IMR-90 (cell line): Measurements from ENCODE around the gene COLEC12. TPM values are rescaled to one million over a fixed set of nuclear protein-coding genes. Genes with fewer than 3 reads are reported as not detected.

Experiments
- ATAC-seq: fragments of 200-7000 bp; cut with Tn5 transposase; 2 replicates; pipeline ENCODE4 v1.9.1; 2020; ENCODE audit warnings: low read depth, mild to moderate bottlenecking, moderate library complexity
- BruUV-seq: library from RNA; stranded (reverse); fragments of 400-500 nt; replicated peaks from 2 replicates; lab custom pipeline; 2021; lab: Mats Ljungman, UMichigan
- CTCF ChIA-PET: fragments of 300-600 bp; formaldehyde crosslinking; extraction: SDS; loops from one replicate; lab custom pipeline; 2021; ENCODE audit warnings: antibody characterized with exemption; lab: Yijun Ruan, JAX
- POLR2A ChIA-PET: fragments of 300-600 bp; sonication (Branson Sonifier 250); formaldehyde crosslinking; loops from one replicate; lab custom pipeline; 2022; ENCODE audit warnings: antibody characterized with exemption; ENCODE audit not compliant: unreplicated experiment; lab: Charles Lee
- DNase-seq: peaks from one replicate; pipeline ENCODE4 v3.0.0; 2013
- H2AFZ ChIP-seq: replicated peaks from 2 replicates; pipeline ENCODE3; 2013; ENCODE audit warnings: low read length, mild to moderate bottlenecking; ENCODE audit not compliant: poor library complexity
- H2AK5ac ChIP-seq: 2 replicates; pipeline ENCODE4 v1.6.1; 2013; ENCODE audit warnings: low read depth, low read length, inconsistent platforms
- H2AK9ac ChIP-seq: replicated peaks from 2 replicates; pipeline ENCODE3; 2013; ENCODE audit warnings: mild to moderate bottlenecking, low read depth, low read length, moderate library complexity; ENCODE audit not compliant: poor library complexity
- H2BK120ac ChIP-seq: 2 replicates; pipeline ENCODE4 v1.6.1; 2013; ENCODE audit warnings: low read depth, low read length, inconsistent platforms
- H2BK15ac ChIP-seq: 3 replicates; pipeline ENCODE4 v1.6.1; 2013; ENCODE audit warnings: low read depth, low read length, inconsistent platforms
- H2BK20ac ChIP-seq: 2 replicates; pipeline ENCODE4 v1.6.1; 2013; ENCODE audit warnings: low read depth, mild to moderate bottlenecking, inconsistent platforms, low read length, moderate library complexity
- H2BK5ac ChIP-seq: 2 replicates; pipeline ENCODE4 v1.6.1; 2013; ENCODE audit warnings: mild to moderate bottlenecking, low read depth, low read length, inconsistent platforms; ENCODE audit not compliant: poor library complexity, severe bottlenecking
- H3K14ac ChIP-seq: replicated peaks from 2 replicates; pipeline ENCODE4 v1.6.1; 2013; ENCODE audit warnings: low read depth, low read length, inconsistent platforms
- H3K18ac ChIP-seq: 2 replicates; pipeline ENCODE4 v1.6.1; 2013; ENCODE audit warnings: low read depth, low read length, control low read depth
- H3K23ac ChIP-seq: 2 replicates; pipeline ENCODE4 v1.6.1; 2013; ENCODE audit warnings: low read depth, low read length, inconsistent platforms
- H3K27ac ChIP-seq: 2 replicates; pipeline ENCODE4 v1.5.1; 2013; ENCODE audit warnings: mild to moderate bottlenecking, control low read depth, low read length; ENCODE audit not compliant: insufficient read depth
- H3K27me3 ChIP-seq: 2 replicates; pipeline ENCODE4 v1.6.1; 2013; ENCODE audit warnings: low read length; ENCODE audit not compliant: control insufficient read depth, insufficient read depth
- H3K36me3 ChIP-seq: 2 replicates; pipeline ENCODE4 v1.6.1; 2013; ENCODE audit warnings: low read length, mixed read lengths; ENCODE audit not compliant: control insufficient read depth, insufficient read depth
- H3K4ac ChIP-seq: 2 replicates; pipeline ENCODE4 v1.6.1; 2013; ENCODE audit warnings: low read depth, low read length, inconsistent platforms
- H3K4me1 ChIP-seq: 2 replicates; pipeline ENCODE4 v1.6.1; 2013; ENCODE audit warnings: low read length, mixed read lengths; ENCODE audit not compliant: control insufficient read depth, insufficient read depth
- H3K4me2 ChIP-seq: 2 replicates; pipeline ENCODE4 v1.6.1; 2013; ENCODE audit warnings: low read depth, mild to moderate bottlenecking, control low read depth, low read length, moderate library complexity
- H3K4me3 ChIP-seq: 2 replicates; pipeline ENCODE4 v1.5.1; 2013; ENCODE audit warnings: low read depth, mild to moderate bottlenecking, control low read depth, low read length, moderate library complexity; ENCODE audit not compliant: insufficient read depth
- H3K56ac ChIP-seq: 2 replicates; pipeline ENCODE4 v1.6.1; 2013; ENCODE audit warnings: low read length, inconsistent platforms; ENCODE audit not compliant: insufficient read depth; ENCODE audit errors: extremely low read depth
- H3K79me1 ChIP-seq, 2 experiments: 2 replicates each; pipeline ENCODE4 v1.6.1; 2013; ENCODE audit warnings: low read length in 2 of 2, inconsistent platforms in 1 of 2, low read depth in 1 of 2
- H3K9ac ChIP-seq: 2 replicates; pipeline ENCODE4 v1.6.1; 2013; ENCODE audit warnings: low read depth, low read length, control low read depth
- H3K9me1 ChIP-seq: 2 replicates; pipeline ENCODE4 v1.6.1; 2013; ENCODE audit warnings: low read length, inconsistent platforms; ENCODE audit not compliant: insufficient read depth
- H3K9me3 ChIP-seq: 2 replicates; pipeline ENCODE4 v1.6.1; 2013; ENCODE audit warnings: low read length; ENCODE audit not compliant: control insufficient read depth, insufficient read depth
- H4K20me1 ChIP-seq: 2 replicates; pipeline ENCODE4 v1.6.1; 2013; ENCODE audit warnings: low read length, inconsistent platforms; ENCODE audit not compliant: insufficient read depth
- H4K5ac ChIP-seq: 2 replicates; pipeline ENCODE4 v1.6.1; 2013; ENCODE audit warnings: mild to moderate bottlenecking, low read depth, low read length, control low read depth
- H4K8ac ChIP-seq, 2 experiments: 2 replicates each; pipeline ENCODE4 v1.6.1; 2013; ENCODE audit warnings: low read depth in 2 of 2, low read length in 2 of 2, control low read depth in 1 of 2, inconsistent platforms in 1 of 2
- H4K91ac ChIP-seq: 2 replicates; pipeline ENCODE4 v1.6.1; 2013; ENCODE audit warnings: low read depth, low read length, inconsistent platforms; ENCODE audit not compliant: insufficient read depth
- CEBPB ChIP-seq: IDR thresholded peaks from 2 replicates; pipeline ENCODE4 v1.6.1; 2012; ENCODE audit warnings: low read depth, low read length, improper control_type of control experiment
- FOS ChIP-seq: fragments of 150-350 bp; IDR thresholded peaks from 2 replicates; pipeline ENCODE4 v1.6.1; 2016; ENCODE audit warnings: low read depth, low read length
- MXI1 ChIP-seq: IDR thresholded peaks from 2 replicates; pipeline ENCODE4 v1.6.1; 2012; ENCODE audit warnings: low read depth, mild to moderate bottlenecking, low read length, moderate library complexity, borderline replicate concordance
- WGBS, 2 experiments: methylation state at CpG; one replicate each; pipeline versions ENCODE4 v1.1.5 to v1.1.7; 2013; ENCODE audit warnings: missing lambda C conversion rate in 2 of 2; ENCODE audit not compliant: insufficient read length in 1 of 2; ENCODE audit errors: extremely low coverage in 2 of 2; 5-methylcytosine and 5-hydroxymethylcytosine counted together
- dilution Hi-C: fragments of 300-500 bp; cut with HindIII; formaldehyde crosslinking; loops from one replicate; pipeline ENCODE4 v1.14.3; 2018; ENCODE audit warnings: low sequenced_read_pairs; ENCODE audit not compliant: unreplicated experiment
- in situ Hi-C: fragments of 300-500 bp; cut with MboI; formaldehyde crosslinking; loops from 3 replicates; pipeline ENCODE4 v1.14.3; 2019; ENCODE audit warnings: low sequenced_read_pairs, inconsistent platforms, mixed read lengths
- intact Hi-C: fragments of 100-400 bp; cut with micrococcal nuclease; formaldehyde crosslinking; loops from 2 replicates; pipeline ENCODE4 v1.10.0; 2022
- polyA plus RNA-seq, 3 experiments: library from polyadenylated mRNA; depleted of rRNA; stranded (reverse); fragments of >200 nt; gene quantifications; 2 replicates each; pipeline ENCODE4 v1.2.3, GENCODE V29; 2012; ENCODE audit warnings: low replicate concordance in 1 of 3
- total RNA-seq: library from RNA; depleted of rRNA; stranded (reverse); fragments of >200 nt; gene quantifications from 2 replicates; pipeline ENCODE4 v1.2.3, GENCODE V29; 2012

COLEC12 gene
- total and polyA plus RNA-seq, 2 of the 4 experiments (the other 2 are of a cell fraction): 1.0 to 2.3 TPM

GRCh38 chr18:335733-336132 lies 164.8 kb downstream of the COLEC12 start:
- DNase-seq: no peak

More at GRCh38 chr18:335733-336132, 164.8 kb downstream of the COLEC12 start:
- no peak for ATAC-seq
- Histone ChIP-seq H3K9ac (no peak overlapping the region), H3K14ac (no peak overlapping the region), H3K56ac (no peak overlapping the region), H2BK120ac (no peak overlapping the region), H3K27me3 (peaks cover 44% of the 10 kb centered on the region), H3K27ac (no peak overlapping the region), H3K9me3 (no peaks in the 10 kb centered on the region), H2BK20ac (no peak overlapping the region), H2AK9ac (no peak overlapping the region), H3K9me1 (no peaks in the 10 kb centered on the region), H4K20me1 (no peaks in the 10 kb centered on the region; the same call in 1 of the 2 replicates), H3K4me1 (peaks cover 7% of the 10 kb centered on the region; the same call in 1 of the 2 replicates), H3K18ac (no peak overlapping the region), H3K4ac (no peak overlapping the region), H3K36me3 (no peaks in the 10 kb centered on the region), H4K91ac (no peak overlapping the region), H3K4me3 (no peak overlapping the region), H3K4me2 (no peak overlapping the region), H2AK5ac (no peak overlapping the region), H2AFZ (no peak overlapping the region), H2BK15ac (no peak overlapping the region), H3K23ac (no peak overlapping the region), H3K79me1 (no peaks in the 10 kb centered on the region), H2BK5ac (no peak overlapping the region), H4K8ac (no peak overlapping the region), H4K5ac (no peak overlapping the region)
- dilution Hi-C loops: no loop called here
- TF ChIP-seq CEBPB: no peak
- no peak for TF ChIP-seq MXI1
- TF ChIP-seq FOS: no peak
- in situ Hi-C loops: no loop called here
- intact Hi-C loops: no loop called here
- CTCF ChIA-PET: no interaction called here
- BruUV-seq: no TSS peak
- POLR2A ChIA-PET: no interaction called here
- WGBS, 2 experiments: no CpG with 5 or more reads among the region's 2 CpGs
